Liver (tissue), 9 donors: ENCODE data around the gene CHN2. TPM values are rescaled to one million over a fixed set of nuclear protein-coding genes. Genes with fewer than 3 reads are reported as not detected.

ENCODE experiments used
- DNase-seq: peaks from one replicate; pipeline ENCODE4 v3.0.0-alpha.2; 2017; ENCODE audit warnings: low spot score
- H3K27ac ChIP-seq, 2 donors: one replicate each; pipeline ENCODE4 v1.7.0; 2013; ENCODE audit warnings: inconsistent platforms in 2 of 2, low read length in 2 of 2, control low read depth in 1 of 2, low read depth in 1 of 2, mild to moderate bottlenecking in 1 of 2
- H3K27me3 ChIP-seq, 4 donors: one replicate each; pipeline versions ENCODE4 v1.6.1 to v1.7.0; 2013; ENCODE audit warnings: low read length in 3 of 4, inconsistent platforms in 1 of 4, mild to moderate bottlenecking in 1 of 4, moderate library complexity in 1 of 4; ENCODE audit not compliant: control insufficient read depth in 4 of 4, insufficient read depth in 4 of 4
- H3K36me3 ChIP-seq, 4 donors: one replicate each; pipeline versions ENCODE4 v1.6.1 to v1.7.0; 2013; ENCODE audit warnings: low read length in 3 of 4, mild to moderate bottlenecking in 3 of 4, low read depth in 1 of 4, moderate library complexity in 1 of 4; ENCODE audit not compliant: control insufficient read depth in 4 of 4, insufficient read depth in 3 of 4
- H3K4me1 ChIP-seq, 4 donors: one replicate each; pipeline versions ENCODE4 v1.6.1 to v1.7.0; 2013; ENCODE audit warnings: low read length in 3 of 4, mild to moderate bottlenecking in 3 of 4, moderate library complexity in 1 of 4; ENCODE audit not compliant: control insufficient read depth in 4 of 4, insufficient read depth in 4 of 4
- H3K4me3 ChIP-seq, 3 donors: one replicate each; pipeline versions ENCODE4 v1.6.1 to v1.7.0; 2013; ENCODE audit warnings: low read length in 3 of 3, control low read depth in 1 of 3, low read depth in 1 of 3, mild to moderate bottlenecking in 1 of 3
- H3K9ac ChIP-seq, 2 donors: one replicate each; pipeline ENCODE4 v1.7.0; 2013; ENCODE audit warnings: low read length in 2 of 2, mild to moderate bottlenecking in 2 of 2, moderate library complexity in 2 of 2, control low read depth in 1 of 2, low read depth in 1 of 2
- H3K9me3 ChIP-seq, 4 donors: one replicate each; pipeline versions ENCODE4 v1.6.1 to v1.7.0; 2013; ENCODE audit warnings: low read length in 3 of 4; ENCODE audit not compliant: control insufficient read depth in 4 of 4
- CTCF ChIP-seq: fragments of 150-350 bp; IDR thresholded peaks from 2 replicates; pipeline ENCODE4 v1.5.1; 2017; ENCODE audit warnings: improper control_type of control experiment, low read depth, low read length; ENCODE audit not compliant: missing input control
- FOXA2 ChIP-seq: IDR thresholded peaks from 2 replicates; pipeline ENCODE4 v1.6.1; 2016; ENCODE audit warnings: antibody characterized with exemption
- GABPA ChIP-seq, 2 donors: IDR thresholded peaks in 1 of 2; conservative IDR thresholded peaks in 1 of 2; 2 replicates each; pipeline ENCODE4 v1.6.1; 2016; ENCODE audit warnings: antibody characterized with exemption in 2 of 2, mild to moderate bottlenecking in 1 of 2, moderate library complexity in 1 of 2
- HNF4A ChIP-seq, 2 donors: conservative IDR thresholded peaks; 2 replicates each; pipeline ENCODE4 v1.6.1; 2016; ENCODE audit warnings: antibody characterized with exemption in 2 of 2, mild to moderate bottlenecking in 2 of 2
- HNF4G ChIP-seq: IDR thresholded peaks from 2 replicates; pipeline ENCODE4 v1.6.1; 2016; ENCODE audit warnings: antibody characterized with exemption
- JUND ChIP-seq, 2 donors: IDR thresholded peaks; 2 replicates each; pipeline ENCODE4 v1.6.1; 2016; ENCODE audit warnings: antibody characterized with exemption in 2 of 2
- MAX ChIP-seq: IDR thresholded peaks from 2 replicates; pipeline ENCODE4 v1.6.1; 2016; ENCODE audit warnings: antibody characterized with exemption
- RAD21 ChIP-seq, 2 donors: IDR thresholded peaks; 2 replicates each; pipeline ENCODE4 v1.6.1; 2016; ENCODE audit warnings: antibody characterized with exemption in 2 of 2, mild to moderate bottlenecking in 2 of 2
- REST ChIP-seq: IDR thresholded peaks from 2 replicates; pipeline ENCODE4 v1.6.1; 2016; ENCODE audit warnings: antibody characterized with exemption, mild to moderate bottlenecking
- RXRA ChIP-seq, 2 donors: IDR thresholded peaks; 2 replicates each; pipeline ENCODE4 v1.6.1; 2017 to 2018; ENCODE audit warnings: antibody characterized with exemption in 2 of 2, mild to moderate bottlenecking in 1 of 2
- SP1 ChIP-seq: IDR thresholded peaks from 2 replicates; pipeline ENCODE4 v1.6.1; 2018; ENCODE audit warnings: antibody characterized with exemption, mild to moderate bottlenecking
- TAF1 ChIP-seq: conservative IDR thresholded peaks from 2 replicates; pipeline ENCODE4 v1.6.1; 2016; ENCODE audit warnings: antibody characterized with exemption, mild to moderate bottlenecking
- YY1 ChIP-seq: IDR thresholded peaks from 2 replicates; pipeline ENCODE4 v1.6.1; 2016; ENCODE audit warnings: antibody characterized with exemption, mild to moderate bottlenecking
- WGBS: extraction: QIAGEN DNeasy Blood & Tissue Kit; methylation state at CpG from one replicate; pipeline ENCODE4 v1.1.7; 2013; 5-methylcytosine and 5-hydroxymethylcytosine counted together
- polyA plus RNA-seq, 2 donors: library from polyadenylated mRNA; stranded (reverse) in 1 of 2; unstranded in 1 of 2; fragments of 200-250 nt in 1 of 2; fragments of >200 nt in 1 of 2; fragmentation: Nextera tagmentation in 1 of 2; extraction: Ambion mirVana in 1 of 2; gene quantifications; one replicate each; pipeline versions ENCODE4 v1.2.1 to v1.2.3, GENCODE V29; 2013 to 2015
- total RNA-seq, 2 donors: library from RNA; depleted of rRNA; stranded (reverse); fragments of >200 nt; gene quantifications; one replicate each; pipeline ENCODE4 v1.2.3, GENCODE V29; 2014
- donor health status: healthy.
- donor health status: healthy.
- donor health status: healthy.
- donor health status: healthy.
- donor health status: healthy.

CHN2 gene
- total and polyA plus RNA-seq, 4 donors, result 8.3 to 25.4 (median 17.8) TPM

GRCh38 chr7:29469281-29469680 is 274.7 kb downstream of the CHN2 start:
- H3K9ac ChIP-seq, result no peak overlapping the region
- H3K27me3 ChIP-seq, result no peaks in the 10 kb centered on the region
- WGBS, result 96% methylated on average over 3 of the region's 3 CpGs
- no peak overlapping the region for H3K27ac ChIP-seq
- DNase-seq, result no peak
- H3K4me1 ChIP-seq, result peaks cover 0 to 28% (median 12%) of the 10 kb centered on the region in 4 donors
- H3K4me3 ChIP-seq, result no peak overlapping the region
- TF ChIP-seq HNF4G (no peak), RXRA (IDR thresholded peaks at IDR 0.05) (no peak), FOXA2 (no peak), YY1 (no peak), REST (no peak), MAX (no peak), TAF1 (no peak), RAD21 (IDR thresholded peaks at IDR 0.05) (no peak), HNF4A (conservative IDR thresholded peaks at IDR 0.05) (no peak)
- H3K36me3 ChIP-seq, result no peaks in the 10 kb centered on the region
- H3K9me3 ChIP-seq, result no peaks in the 10 kb centered on the region

GRCh38 chr7:29469976-29470557 is 275.5 kb downstream of the CHN2 start:
- peaks cover 0 to 28% (median 12%) of the 10 kb centered on the region in 4 donors for H3K4me1 ChIP-seq
- 92% methylated on average over 3 of the region's 3 CpGs for WGBS
- no peak for DNase-seq
- no peaks in the 10 kb centered on the region for H3K27me3 ChIP-seq
- H3K27ac ChIP-seq, result no peak overlapping the region
- peak in 1 of 2 donors; percentile 24 for TF ChIP-seq RXRA (IDR thresholded peaks at IDR 0.05)
- TF ChIP-seq CTCF, result no peak
- TF ChIP-seq YY1, result no peak
- TF ChIP-seq SP1, result no peak
- TF ChIP-seq JUND (IDR thresholded peaks at IDR 0.05), result no peak
- no peak for TF ChIP-seq GABPA (IDR thresholded peaks at IDR 0.05 in 1 of 2, conservative IDR thresholded peaks at IDR 0.05 in 1 of 2)
- peak in 1 of 2 donors; percentile 42 for TF ChIP-seq HNF4A (conservative IDR thresholded peaks at IDR 0.05)
- H3K9me3 ChIP-seq, result no peaks in the 10 kb centered on the region
- no peak overlapping the region for H3K9ac ChIP-seq
- H3K4me3 ChIP-seq, result no peak overlapping the region
- H3K36me3 ChIP-seq, result no peaks in the 10 kb centered on the region
